OCI-LY3 (cell line): ENCODE measurements around the gene OXNAD1.

Experiments
- CTCF ChIP-seq: fragments of 200-600, 300-600 bp; sonication (generic); IDR thresholded peaks from 2 replicates; pipeline ENCODE4 v1.5.1; 2014; ENCODE audit warnings: antibody characterized with exemption, low read length, low read depth
- EZH2phosphoT487 ChIP-seq: fragments of 200-600 bp; shearing (Covaris generic); IDR thresholded peaks from 2 replicates; pipeline ENCODE4 v1.6.1; 2018; ENCODE audit warnings: antibody characterized with exemption, mixed run types, low read depth

GRCh38 chr3:16255326-16255725, 9.7 kb upstream of the OXNAD1 start:
- TF ChIP-seq CTCF: no peak
- TF ChIP-seq EZH2phosphoT487: no peak
